ENCODE results near the gene BDNF. TPM values are rescaled to one million over a fixed set of nuclear protein-coding genes. Genes with fewer than 3 reads are reported as not detected.

Gene BDNF
- polyA plus RNA-seq, 3 donors from 2014 or later: not detected

GRCh38 chr11:27701355-27702105 lies 1.3 kb upstream of the BDNF start:
- peak overlapping the region in 3 of 5 donors; percentile 60 to 69 (median 65) for H3K4me3 Mint-ChIP-seq

GRCh38 chr11:27699926-27700350 lies 317 bp downstream of the BDNF start:
- H3K27me3 Mint-ChIP-seq (ENCODE audit: low read depth in 3 of 3): peaks cover 10 to 21% (median 12%) of the 10 kb centered on the region in 3 donors
- no peak for DNase-seq
- H3K9me3 Mint-ChIP-seq: peaks cover 0 to 35% (median 11%) of the 10 kb centered on the region in 6 donors
- H3K4me1 Mint-ChIP-seq: peaks cover 6% of the 10 kb centered on the region in 2 donors
- H3K4me3 Mint-ChIP-seq: no peak overlapping the region
- H3K27ac Mint-ChIP-seq: no peak overlapping the region
- peaks cover 0 to 9% (median 0%) of the 10 kb centered on the region in 3 donors for H3K36me3 Mint-ChIP-seq

More at GRCh38 chr11:27701355-27702105, 1.3 kb upstream of the BDNF start:
- Mint-ChIP-seq H3K27ac (no peak overlapping the region), H3K9me3 (peaks cover 0 to 37% (median 13%) of the 10 kb centered on the region in 6 donors), H3K4me1 (peaks cover 6% of the 10 kb centered on the region in 2 donors), H3K36me3 (peaks cover 0 to 9% (median 0%) of the 10 kb centered on the region in 3 donors), H3K27me3 (ENCODE audit: low read depth in 3 of 3) (peaks cover 9 to 21% (median 12%) of the 10 kb centered on the region in 3 donors)
- DNase-seq: no peak

GRCh38 chr11:27699242-27699925 lies 871 bp downstream of the BDNF start:
- peaks cover 0 to 9% (median 0%) of the 10 kb centered on the region in 3 donors for H3K36me3 Mint-ChIP-seq
- peaks cover 0 to 30% (median 10%) of the 10 kb centered on the region in 6 donors for H3K9me3 Mint-ChIP-seq
- no peak for DNase-seq
- H3K27ac Mint-ChIP-seq: no peak overlapping the region
- no peak overlapping the region for H3K4me3 Mint-ChIP-seq
- H3K27me3 Mint-ChIP-seq (ENCODE audit: low read depth in 3 of 3): peaks cover 10 to 21% (median 12%) of the 10 kb centered on the region in 3 donors
- peaks cover 6% of the 10 kb centered on the region in 2 donors for H3K4me1 Mint-ChIP-seq

- Mint-ChIP-seq H3K27me3 (ENCODE audit: low read depth in 3 of 3) (peaks cover 10 to 21% (median 12%) of the 10 kb centered on the region in 3 donors), H3K27ac (no peak overlapping the region), H3K4me3 (peak overlapping the region in 1 of 5 donors; percentile 22)
Observed at GRCh38 chr11:27698872-27699241, 1.4 kb downstream of the BDNF start.

GRCh38 chr11:27697679-27698275 lies 2.5 kb downstream of the BDNF start:
- peaks cover 0 to 9% (median 0%) of the 10 kb centered on the region in 3 donors for H3K36me3 Mint-ChIP-seq
- peaks cover 10 to 21% (median 11%) of the 10 kb centered on the region in 3 donors for H3K27me3 Mint-ChIP-seq (ENCODE audit: low read depth in 3 of 3)
- no peak overlapping the region for H3K27ac Mint-ChIP-seq

More at GRCh38 chr11:27698872-27699241, 1.4 kb downstream of the BDNF start:
- no peak for DNase-seq
- Mint-ChIP-seq H3K9me3 (peaks cover 0 to 30% (median 10%) of the 10 kb centered on the region in 6 donors), H3K4me1 (peaks cover 6% of the 10 kb centered on the region in 2 donors), H3K36me3 (peaks cover 0 to 9% (median 0%) of the 10 kb centered on the region in 3 donors)

GRCh38 chr11:27696961-27697360 lies 3.3 kb downstream of the BDNF start:
- no peak overlapping the region for H3K27ac Mint-ChIP-seq
- H3K4me1 Mint-ChIP-seq: peaks cover 6% of the 10 kb centered on the region in 2 donors
- peaks cover 8 to 19% (median 10%) of the 10 kb centered on the region in 3 donors for H3K27me3 Mint-ChIP-seq (ENCODE audit: low read depth in 3 of 3)
- H3K4me3 Mint-ChIP-seq: no peak overlapping the region
- peaks cover 0 to 9% (median 0%) of the 10 kb centered on the region in 3 donors for H3K36me3 Mint-ChIP-seq
- H3K9me3 Mint-ChIP-seq: peaks cover 0 to 20% (median 10%) of the 10 kb centered on the region in 6 donors
- no peak for DNase-seq

More at GRCh38 chr11:27697679-27698275, 2.5 kb downstream of the BDNF start:
- no peak overlapping the region for H3K4me3 Mint-ChIP-seq
- peaks cover 6% of the 10 kb centered on the region in 2 donors for H3K4me1 Mint-ChIP-seq
- no peak for DNase-seq
- H3K9me3 Mint-ChIP-seq: peaks cover 0 to 22% (median 10%) of the 10 kb centered on the region in 6 donors

- Mint-ChIP-seq H3K36me3 (peaks cover 0 to 9% (median 0%) of the 10 kb centered on the region in 3 donors), H3K4me3 (no peak overlapping the region), H3K27ac (no peak overlapping the region), H3K9me3 (peaks cover 0 to 14% (median 10%) of the 10 kb centered on the region in 6 donors), H3K27me3 (ENCODE audit: low read depth in 3 of 3) (peaks cover 7 to 15% (median 9%) of the 10 kb centered on the region in 3 donors), H3K4me1 (peaks cover 4% of the 10 kb centered on the region in 2 donors)
- DNase-seq: no peak
Observed at GRCh38 chr11:27696115-27696514, 4.1 kb downstream of the BDNF start.

GRCh38 chr11:27694992-27695391 lies 5.3 kb downstream of the BDNF start:
- no peak for DNase-seq
- Mint-ChIP-seq H3K27me3 (ENCODE audit: low read depth in 3 of 3) (peaks cover 4 to 10% (median 7%) of the 10 kb centered on the region in 3 donors), H3K27ac (no peak overlapping the region), H3K4me1 (no peaks in the 10 kb centered on the region), H3K9me3 (peaks cover 0 to 11% (median 7%) of the 10 kb centered on the region in 6 donors), H3K36me3 (peaks cover 0 to 6% (median 4%) of the 10 kb centered on the region in 3 donors), H3K4me3 (no peak overlapping the region)

- Mint-ChIP-seq H3K4me3 (no peak overlapping the region), H3K27ac (no peak overlapping the region), H3K36me3 (peaks cover 0 to 4% (median 2%) of the 10 kb centered on the region in 3 donors), H3K4me1 (no peaks in the 10 kb centered on the region), H3K9me3 (peaks cover 0 to 9% (median 6%) of the 10 kb centered on the region in 6 donors), H3K27me3 (ENCODE audit: low read depth in 3 of 3) (peaks cover 2 to 6% (median 5%) of the 10 kb centered on the region in 3 donors)
- DNase-seq: no peak
Observed at GRCh38 chr11:27693398-27693797, 6.9 kb downstream of the BDNF start.

- no peaks in the 10 kb centered on the region for H3K4me1 Mint-ChIP-seq
- H3K4me3 Mint-ChIP-seq: no peak overlapping the region
- H3K27me3 Mint-ChIP-seq (ENCODE audit: low read depth in 3 of 3): peaks cover 0 to 5% (median 5%) of the 10 kb centered on the region in 3 donors
- H3K36me3 Mint-ChIP-seq: peaks cover 0 to 4% (median 0%) of the 10 kb centered on the region in 3 donors
- H3K27ac Mint-ChIP-seq: no peak overlapping the region
- H3K9me3 Mint-ChIP-seq: peaks cover 0 to 8% (median 4%) of the 10 kb centered on the region in 6 donors
- no peak for DNase-seq
Observed at GRCh38 chr11:27692781-27693180, 7.5 kb downstream of the BDNF start.

- peaks cover 0 to 4% (median 0%) of the 10 kb centered on the region in 3 donors for H3K36me3 Mint-ChIP-seq
- H3K27me3 Mint-ChIP-seq (ENCODE audit: low read depth in 3 of 3): peaks cover 2 to 3% (median 2%) of the 10 kb centered on the region in 3 donors
- peaks cover 6 to 29% (median 13%) of the 10 kb centered on the region in 6 donors for H3K9me3 Mint-ChIP-seq
- H3K27ac Mint-ChIP-seq: no peak overlapping the region
- no peak overlapping the region for H3K4me3 Mint-ChIP-seq
- H3K4me1 Mint-ChIP-seq: no peaks in the 10 kb centered on the region
- DNase-seq: no peak
Observed at GRCh38 chr11:27688076-27688475, 12.2 kb downstream of the BDNF start.

GRCh38 chr11:27681664-27682063 lies 18.6 kb downstream of the BDNF start:
- DNase-seq: no peak
- Mint-ChIP-seq H3K4me1 (no peaks in the 10 kb centered on the region), H3K4me3 (no peak overlapping the region), H3K27ac (no peak overlapping the region), H3K9me3 (peaks cover 6 to 37% (median 14%) of the 10 kb centered on the region in 6 donors), H3K36me3 (no peaks in the 10 kb centered on the region), H3K27me3 (ENCODE audit: low read depth in 3 of 3) (peaks cover 0 to 5% (median 0%) of the 10 kb centered on the region in 3 donors)

All from immature natural killer cell (primary cell).